ENCODE data around the gene MICA. TPM values are rescaled to one million over a fixed set of nuclear protein-coding genes. Genes with fewer than 3 reads are reported as not detected.

Gene MICA
- total and polyA plus RNA-seq, 9 of the 15 experiments (the other 6 are each of a cell fraction or from before 2014, with no cell fraction given), result 11.8 to 24.6 (median 16.7) TPM

- TF ChIP-seq ZNF398 (CRISPR knock-in tag; IDR thresholded peaks at IDR 0.05) (no peak), CGGBP1 (CRISPR knock-in tag; IDR thresholded peaks at IDR 0.05) (no peak), TEAD1 (CRISPR knock-in tag; IDR thresholded peaks at IDR 0.05) (no peak), TSC22D4 (tag; IDR thresholded peaks at IDR 0.05) (no peak), ZNF696 (CRISPR knock-in tag; conservative IDR thresholded peaks at IDR 0.05) (no peak), FIP1L1 (IDR thresholded peaks at IDR 0.05; ENCODE audit: low read depth, low read length, poor library complexity, severe bottlenecking) (no peak), BCOR (IDR thresholded peaks at IDR 0.05) (no peak), ZNF324 (CRISPR knock-in tag; IDR thresholded peaks at IDR 0.05) (no peak), CREB3 (tag; conservative IDR thresholded peaks at IDR 0.05; ENCODE audit: low read depth) (no peak), CBFA2T3 (IDR thresholded peaks at IDR 0.05) (no peak), OTX1 (CRISPR knock-in tag; IDR thresholded peaks at IDR 0.05) (0 out of 2 replicates have a peak, but pooled peaks have one; percentile 68), DPF2 (IDR thresholded peaks at IDR 0.05) (no peak), ZNF511 (CRISPR knock-in tag; IDR thresholded peaks at IDR 0.05) (0 out of 2 replicates have a peak, but pooled peaks have one; percentile 41), ZBTB33 (CRISPR knock-in tag; IDR thresholded peaks at IDR 0.05) (no peak), ZC3H8 (IDR thresholded peaks at IDR 0.05) (no peak)
Observed at GRCh38 chr6:31416394-31417014, 13.1 kb downstream of the MICA start (continued).
